Activated CD4-positive, CD25-positive, alpha-beta regulatory T cell treated with anti-CD3 and anti-CD28 coated beads, Interleukin-2, amount 50 U/mL, for 16 hours (primary cell): Measurements from ENCODE around the gene ORAI2.
"Not testable (repeated sequence)": the region's sequence is repeated elsewhere in the genome, so short reads cannot be mapped to it uniquely, and the experiment has no call there.

Experiments used
- DNase-seq: peaks from one replicate; pipeline ENCODE4 v3.0.0-alpha.2; 2020; ENCODE audit warnings: low read depth, low spot score

Gene ORAI2

GRCh38 chr7:102469351-102469971 lies 36.1 kb downstream of the ORAI2 start:
- no peak for DNase-seq

- DNase-seq: no peak
Measured at GRCh38 chr7:102469972-102470825, 36.8 kb downstream of the ORAI2 start.

- DNase-seq: no peak
Measured at GRCh38 chr7:102471791-102472125, 38.4 kb downstream of the ORAI2 start.

GRCh38 chr7:102472126-102473041 lies 39.0 kb downstream of the ORAI2 start:
- DNase-seq: no peak

- DNase-seq: no peak
Measured at GRCh38 chr7:102473271-102473991, 40.1 kb downstream of the ORAI2 start.

GRCh38 chr7:102474116-102474515 lies 40.7 kb downstream of the ORAI2 start:
- not testable (repeated sequence) for DNase-seq

- not testable (repeated sequence) for DNase-seq
Measured at GRCh38 chr7:102474736-102475435, 41.5 kb downstream of the ORAI2 start.

GRCh38 chr7:102478314-102479208 lies 45.2 kb downstream of the ORAI2 start, which contains the start of gene POLR2J:
TSS of gene POLR2J (minus strand) at chr7:102478922. CDS start at chr7:102478860, 62 bp downstream.
- DNase-seq: peak; percentile 86

- not testable (repeated sequence) for DNase-seq
Measured at GRCh38 chr7:102479209-102479584, 45.8 kb downstream of the ORAI2 start.

- not testable (repeated sequence) for DNase-seq
Measured at GRCh38 chr7:102479982-102480637, 46.7 kb downstream of the ORAI2 start.

- not testable (repeated sequence) for DNase-seq
Measured at GRCh38 chr7:102481962-102482361, 48.6 kb downstream of the ORAI2 start.

GRCh38 chr7:102484317-102484716 lies 50.9 kb downstream of the ORAI2 start:
- DNase-seq: not testable (repeated sequence)

- DNase-seq: not testable (repeated sequence)
Measured at GRCh38 chr7:102490529-102491075, 57.2 kb downstream of the ORAI2 start.

GRCh38 chr7:102493220-102493935 lies 60.0 kb downstream of the ORAI2 start:
- not testable (repeated sequence) for DNase-seq

- not testable (repeated sequence) for DNase-seq
Measured at GRCh38 chr7:102494026-102494425, 60.7 kb downstream of the ORAI2 start.

- not testable (repeated sequence) for DNase-seq
Measured at GRCh38 chr7:102494473-102495149, 61.2 kb downstream of the ORAI2 start.

- DNase-seq: not testable (repeated sequence)
Measured at GRCh38 chr7:102496861-102497260, 63.5 kb downstream of the ORAI2 start.
